ENCODE results near the gene MPC1.

Gene MPC1

DNA sequence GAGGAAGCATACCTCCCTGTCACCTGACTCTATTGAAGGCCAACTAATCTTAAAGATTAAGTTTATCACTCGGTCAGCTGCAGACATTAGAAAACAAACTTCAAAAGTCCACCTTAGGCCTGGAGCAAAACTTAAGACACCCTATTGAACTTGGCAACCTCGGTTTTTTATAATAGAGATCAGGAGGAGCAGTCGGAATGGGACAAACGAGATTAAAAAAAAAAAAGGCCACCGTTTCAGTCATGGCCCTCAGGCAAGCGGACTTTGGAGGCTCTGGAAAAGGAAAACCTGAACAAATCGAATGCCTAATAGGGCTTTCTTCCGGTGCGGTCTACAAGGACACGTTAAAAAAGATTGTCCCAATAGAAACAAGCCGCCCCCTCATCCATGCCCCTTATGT is 67.3 kb downstream of the MPC1 start:
- H3K4me3 ChIP-seq (ENCODE audit: low read depth, low read length): no peak overlapping the region
- H3K36me3 ChIP-seq: peaks cover 4% of the 10 kb centered on the region
- TF ChIP-seq, protein P1, sequence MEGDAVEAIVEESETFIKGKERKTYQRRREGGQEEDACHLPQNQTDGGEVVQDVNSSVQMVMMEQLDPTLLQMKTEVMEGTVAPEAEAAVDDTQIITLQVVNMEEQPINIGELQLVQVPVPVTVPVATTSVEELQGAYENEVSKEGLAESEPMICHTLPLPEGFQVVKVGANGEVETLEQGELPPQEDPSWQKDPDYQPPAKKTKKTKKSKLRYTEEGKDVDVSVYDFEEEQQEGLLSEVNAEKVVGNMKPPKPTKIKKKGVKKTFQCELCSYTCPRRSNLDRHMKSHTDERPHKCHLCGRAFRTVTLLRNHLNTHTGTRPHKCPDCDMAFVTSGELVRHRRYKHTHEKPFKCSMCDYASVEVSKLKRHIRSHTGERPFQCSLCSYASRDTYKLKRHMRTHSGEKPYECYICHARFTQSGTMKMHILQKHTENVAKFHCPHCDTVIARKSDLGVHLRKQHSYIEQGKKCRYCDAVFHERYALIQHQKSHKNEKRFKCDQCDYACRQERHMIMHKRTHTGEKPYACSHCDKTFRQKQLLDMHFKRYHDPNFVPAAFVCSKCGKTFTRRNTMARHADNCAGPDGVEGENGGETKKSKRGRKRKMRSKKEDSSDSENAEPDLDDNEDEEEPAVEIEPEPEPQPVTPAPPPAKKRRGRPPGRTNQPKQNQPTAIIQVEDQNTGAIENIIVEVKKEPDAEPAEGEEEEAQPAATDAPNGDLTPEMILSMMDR (IDR thresholded peaks at IDR 0.05; ENCODE audit: low read depth, low read length): no peak
- no peak for DNase-seq
- H3K9me3 ChIP-seq: no peaks in the 10 kb centered on the region
- H3K4me1 ChIP-seq: no peaks in the 10 kb centered on the region
- no peaks in the 10 kb centered on the region for H3K27me3 ChIP-seq

All from BE2C (cell line).